GM21619 (cell line): ENCODE results near the gene COL4A2.
A peak's percentile ranks its signal among the peaks of the same experiment; 100 is the strongest.
"Not testable (repeated sequence)": the region's sequence is repeated elsewhere in the genome, so short reads cannot be mapped to it uniquely, and the experiment has no call there.

Source experiments
- ATAC-seq: cut with Tn5 transposase; IDR thresholded peaks from one replicate; pipeline ENCODE4 v1.9.1; 2021; ENCODE audit not compliant: unreplicated experiment

COL4A2 gene

DNA sequence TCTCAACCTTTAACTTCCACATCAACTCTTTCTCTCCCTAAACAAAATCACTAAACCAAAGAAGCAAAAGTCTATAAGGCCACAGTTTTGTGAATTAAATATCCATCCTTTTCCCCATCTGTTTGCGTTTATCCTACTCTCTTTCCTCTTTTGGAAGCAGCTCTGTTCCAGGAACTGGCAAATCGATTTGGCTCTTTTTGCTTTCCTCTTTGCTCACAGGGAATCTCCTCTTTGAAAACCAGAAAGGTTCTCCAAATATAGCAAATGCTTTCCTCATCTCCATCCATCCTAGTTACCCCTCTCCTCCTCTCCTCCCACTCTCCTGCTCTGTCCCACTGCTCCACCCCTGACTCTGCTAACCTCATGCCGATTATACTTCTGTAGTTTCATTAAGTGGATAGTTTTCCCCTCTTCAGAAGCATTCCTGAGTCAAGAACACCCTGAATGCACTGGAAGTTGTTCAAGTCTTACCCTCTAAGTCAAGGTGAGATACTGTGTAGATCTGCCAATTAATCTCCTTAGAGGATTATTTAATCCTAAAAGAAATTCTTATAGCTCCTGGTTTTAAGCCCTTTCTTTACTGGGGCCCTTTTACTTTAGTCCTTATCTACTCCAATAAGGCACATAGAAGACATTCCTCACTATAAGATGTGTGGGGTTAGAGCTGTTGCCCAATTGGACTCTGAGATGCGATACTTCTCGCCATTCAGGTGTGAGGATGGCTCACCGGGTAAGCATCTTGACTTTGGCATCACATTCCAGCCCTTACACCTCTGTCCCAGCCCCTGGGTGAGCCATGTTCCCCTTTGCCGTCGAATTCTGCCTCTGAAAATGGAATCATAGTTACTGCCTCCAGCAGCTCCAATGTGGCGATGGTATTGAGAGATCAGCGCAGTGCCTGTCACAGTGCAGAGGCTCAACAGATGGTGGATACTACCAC, 67.6 kb downstream of the COL4A2 start:
- no peak for ATAC-seq

DNA sequence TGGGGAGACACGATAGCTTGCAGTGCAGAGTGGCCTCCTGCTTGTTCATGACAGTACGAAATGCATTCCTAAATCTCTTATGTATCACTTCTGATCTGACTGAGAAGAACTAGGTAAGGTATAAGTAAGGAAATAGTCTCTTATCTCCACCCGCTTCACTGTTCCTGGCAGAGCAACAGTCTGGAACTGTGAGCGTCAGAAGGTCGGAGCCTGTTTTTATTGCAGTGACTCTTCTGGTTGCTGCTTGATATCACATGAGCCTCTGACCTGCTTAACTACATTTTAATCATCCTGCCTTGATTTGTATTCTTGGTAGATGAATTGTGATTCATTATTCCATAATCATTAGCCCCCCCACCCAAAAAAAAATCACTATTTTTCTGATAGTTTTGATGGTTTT, 69.0 kb downstream of the COL4A2 start:
- ATAC-seq: no peak

DNA sequence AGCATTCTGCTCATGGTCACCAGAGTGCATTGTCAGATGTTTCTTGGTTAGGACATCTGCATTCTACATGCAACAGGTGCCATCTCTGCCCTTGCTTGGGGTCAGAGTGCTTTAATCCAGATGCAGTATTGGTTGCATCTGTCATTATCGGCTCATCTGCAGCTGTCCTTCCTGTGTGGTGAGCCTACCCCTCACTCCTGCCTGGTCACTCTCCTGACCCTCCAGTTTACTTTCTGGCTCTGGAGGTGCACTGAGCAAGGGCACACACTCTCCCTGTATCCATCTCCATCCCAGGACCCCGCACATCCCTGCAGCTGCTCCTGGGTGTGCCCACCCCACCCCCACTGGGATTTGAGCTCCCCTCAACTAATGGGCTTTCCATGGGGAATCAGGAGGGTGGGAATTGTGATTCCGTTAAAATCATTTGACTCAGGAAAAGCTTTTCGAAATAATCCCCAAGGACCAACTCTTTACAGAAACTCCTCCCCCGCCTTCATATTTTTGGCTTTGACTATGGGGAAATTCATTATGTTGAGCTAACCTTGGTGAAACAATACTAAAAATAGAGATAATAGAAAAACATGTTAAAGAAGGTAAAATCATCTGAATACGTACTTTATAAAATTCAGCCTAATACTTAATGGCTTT, 70.2 kb downstream of the COL4A2 start:
- no peak for ATAC-seq

DNA sequence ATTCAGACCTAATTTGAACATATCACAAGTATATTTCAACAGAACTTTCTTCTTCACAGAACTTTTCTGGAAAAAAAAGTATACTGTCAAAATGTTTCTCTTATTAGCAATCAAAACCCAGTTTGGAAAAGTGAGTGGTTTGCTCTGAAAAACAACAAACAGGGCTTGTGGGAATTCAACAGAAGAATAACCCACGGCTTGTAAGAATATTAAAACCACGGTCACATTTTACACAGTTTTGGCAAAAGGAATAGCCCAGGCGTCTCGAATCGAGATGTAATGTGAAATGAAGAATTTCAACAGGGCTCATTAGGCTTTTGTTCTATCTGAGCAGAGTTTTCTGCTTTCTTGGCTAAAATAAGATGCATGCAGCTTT, 70.7 kb downstream of the COL4A2 start:
- ATAC-seq: no peak

DNA sequence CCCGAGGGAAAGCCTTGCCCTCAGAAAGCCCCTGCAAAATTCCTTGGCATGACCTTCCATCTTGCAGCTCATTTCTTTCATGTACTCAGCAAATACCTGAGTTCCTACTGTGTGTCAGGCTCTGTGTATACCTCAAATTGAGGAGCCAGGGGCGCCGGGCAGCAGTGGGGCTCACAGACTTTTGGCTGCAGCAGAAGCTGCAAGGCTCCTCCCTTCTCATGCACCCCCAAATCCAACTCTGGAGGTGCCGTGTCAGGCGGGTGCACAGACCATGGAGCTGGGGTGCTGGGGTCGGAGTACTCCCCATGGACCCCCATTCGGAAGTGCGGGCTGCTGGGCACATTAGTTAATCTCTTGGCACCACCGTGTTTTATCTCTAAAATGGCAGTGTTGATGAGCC, 72.3 kb downstream of the COL4A2 start:
- ATAC-seq: no peak

DNA sequence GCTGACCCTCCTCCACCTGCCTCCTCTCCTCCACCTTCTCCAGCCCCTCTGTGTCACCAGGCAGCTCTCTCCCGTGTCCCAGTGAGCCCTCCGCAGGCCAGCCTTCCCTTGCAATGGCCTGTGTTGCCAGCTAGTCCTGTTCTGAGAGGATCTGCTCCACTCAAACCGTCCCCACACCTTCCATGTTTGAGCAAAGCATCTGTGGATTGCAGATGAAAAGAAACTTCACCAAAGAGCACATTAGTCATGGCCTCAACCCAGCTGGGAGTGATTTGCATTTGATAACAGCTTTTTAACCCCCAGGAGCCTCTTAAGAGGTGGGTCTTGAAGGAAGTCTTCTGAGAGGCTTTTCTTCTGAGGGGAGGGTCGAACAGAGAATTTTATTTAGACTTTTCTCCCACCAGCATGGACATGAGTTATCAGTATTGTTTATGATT, 72.8 kb downstream of the COL4A2 start:
- no peak for ATAC-seq

DNA sequence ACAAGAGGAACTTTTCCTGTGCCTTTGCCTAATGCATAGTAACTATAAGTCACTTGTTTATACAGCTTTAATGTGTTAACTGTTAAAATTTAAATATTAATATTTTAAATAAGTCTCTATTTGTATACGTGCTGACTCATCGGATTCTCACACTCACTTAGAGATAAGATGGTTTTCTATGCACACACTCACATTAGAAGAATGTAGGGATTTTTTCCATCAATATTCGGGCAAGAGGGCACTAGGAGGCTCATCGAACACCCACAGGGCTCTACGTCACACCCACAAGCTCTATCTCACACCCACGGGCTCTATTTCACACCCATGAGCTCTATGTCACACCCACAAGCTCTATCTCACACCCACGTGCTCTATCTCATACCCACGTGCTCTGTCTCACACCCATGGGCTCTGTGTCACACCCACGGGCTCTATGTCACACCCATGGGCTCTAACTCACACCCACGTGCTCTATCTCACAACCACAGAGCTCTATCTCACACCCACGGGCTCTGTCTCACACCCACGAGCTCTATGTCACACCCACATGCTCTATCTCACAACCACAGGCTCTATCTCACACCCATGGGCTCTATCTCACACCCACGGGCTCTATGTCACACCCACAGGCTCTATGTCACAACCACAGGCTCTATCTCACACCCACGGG, 73.4 kb downstream of the COL4A2 start:
- ATAC-seq: no peak

DNA sequence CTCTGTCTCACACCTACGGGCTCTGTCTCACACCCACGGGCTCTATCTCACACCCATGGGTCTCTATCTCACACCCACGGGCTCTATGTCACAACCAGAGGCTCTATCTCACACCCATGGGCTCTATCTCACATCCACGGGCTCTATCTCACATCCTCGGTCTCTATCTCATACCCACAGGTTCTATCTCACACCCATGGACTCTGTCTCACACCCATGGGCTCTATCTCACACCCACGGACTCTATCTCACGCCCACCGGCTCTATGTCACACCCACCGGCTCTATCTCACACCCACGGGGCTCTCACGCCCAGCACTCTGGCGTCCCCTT, 73.9 kb downstream of the COL4A2 start:
- no peak for ATAC-seq

DNA sequence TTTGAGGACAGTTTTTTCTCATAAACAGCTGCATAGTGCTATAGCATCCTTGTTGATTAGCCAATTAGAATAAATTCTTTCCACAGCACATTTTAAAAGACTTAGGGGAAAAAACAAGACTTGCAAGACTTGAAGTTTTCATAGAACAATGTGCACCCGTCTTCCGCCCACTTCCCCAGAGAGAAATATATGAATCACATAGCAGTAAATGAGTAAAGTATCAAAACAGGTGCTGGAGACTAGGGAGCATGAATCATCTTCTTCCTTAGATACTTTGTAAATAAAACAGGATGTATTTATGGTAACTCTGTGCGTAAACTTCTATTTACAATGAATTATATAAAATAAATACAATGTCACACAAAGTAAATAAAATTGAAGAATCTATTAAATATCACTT, 75.1 kb downstream of the COL4A2 start:
- ATAC-seq: no peak

DNA sequence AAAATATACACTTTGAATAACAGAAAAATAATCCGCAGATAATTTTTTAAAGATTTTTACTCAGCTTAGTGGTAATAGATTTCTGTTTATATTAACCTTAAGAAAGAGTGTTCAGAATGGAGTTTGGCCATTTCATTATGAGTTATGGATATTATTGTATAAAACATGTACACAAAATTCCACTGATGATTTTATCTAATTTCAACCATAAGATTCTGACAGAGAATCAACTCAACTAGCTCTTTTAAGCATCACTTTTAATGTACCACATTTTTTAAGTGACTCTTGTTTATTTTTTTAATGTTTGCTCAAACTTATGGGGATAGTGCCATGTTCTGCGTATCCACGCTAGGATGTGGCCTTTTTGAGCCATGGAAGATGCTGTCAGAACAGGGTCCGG, 75.7 kb downstream of the COL4A2 start:
- ATAC-seq: no peak

DNA sequence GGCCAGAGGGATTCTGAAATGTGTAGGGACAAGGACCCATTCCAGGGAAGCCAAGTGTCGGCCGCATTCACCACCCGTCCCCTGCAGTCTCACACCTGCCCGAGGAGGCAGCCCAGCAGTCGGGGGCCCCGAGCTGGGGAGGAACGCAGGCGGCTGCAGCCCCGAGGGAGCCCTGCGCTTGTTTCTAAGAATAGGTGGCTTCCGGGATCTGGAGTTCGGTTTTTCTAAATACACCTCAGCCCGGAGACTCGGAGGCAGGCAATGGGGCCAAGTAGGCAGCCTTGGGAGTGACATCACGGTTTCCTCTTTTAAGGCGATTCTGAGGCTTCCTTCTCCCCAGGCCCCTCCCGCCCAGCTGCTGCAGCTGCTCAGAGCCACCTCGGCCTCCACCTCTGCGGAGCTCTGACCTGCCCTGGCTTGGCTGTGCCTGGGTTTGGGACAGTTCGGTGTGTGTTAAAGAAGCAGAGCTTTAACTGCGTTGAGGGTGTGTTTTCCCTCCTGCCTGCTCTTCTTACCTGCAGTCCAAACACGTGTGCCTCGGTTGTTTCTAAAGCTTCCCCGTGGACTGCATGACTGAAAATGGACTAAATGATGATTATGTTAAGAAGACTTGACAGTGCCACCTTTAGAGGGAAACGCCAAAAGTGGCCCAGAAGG, 80.5 kb downstream of the COL4A2 start:
- ATAC-seq: peak; percentile 94

DNA sequence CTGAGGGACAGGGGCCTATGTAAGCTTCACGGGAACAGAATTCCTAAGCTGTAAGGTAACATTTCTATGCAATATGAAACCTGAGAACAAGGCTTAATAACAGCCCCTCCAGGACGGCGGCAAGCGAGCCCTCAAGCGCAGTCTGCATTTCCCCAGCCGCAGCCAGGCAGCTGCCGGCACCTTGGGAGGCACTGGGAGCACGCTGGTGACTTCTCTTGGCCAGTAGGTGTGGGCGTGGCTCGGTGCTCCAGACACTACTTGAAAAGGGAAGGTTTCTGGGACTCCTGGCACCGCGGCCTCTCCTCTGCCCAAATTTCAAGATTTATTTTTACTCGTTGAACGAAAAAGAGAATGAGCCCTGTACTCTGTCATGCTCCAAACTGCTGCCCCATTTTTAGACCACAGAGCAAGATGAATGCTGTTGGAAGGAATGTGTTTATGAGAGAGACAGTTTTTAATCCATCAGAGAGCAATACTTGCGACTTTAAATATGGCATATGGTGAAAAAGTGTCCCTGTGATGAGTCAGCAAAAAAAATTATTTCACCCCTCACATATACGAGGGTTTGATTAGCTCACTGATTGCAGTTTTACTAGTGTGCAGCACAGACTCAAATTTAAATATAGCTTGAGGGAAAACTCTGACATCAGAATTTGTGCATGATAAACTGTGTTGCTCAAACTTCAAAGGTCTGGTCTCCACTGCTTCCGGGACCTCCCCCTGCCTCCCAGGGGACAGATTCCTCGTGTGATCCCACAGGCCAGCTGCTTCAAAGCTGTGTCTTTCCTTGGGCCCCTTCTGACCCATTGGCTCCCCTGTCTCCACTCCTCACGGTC, 81.2 kb downstream of the COL4A2 start:
- no peak for ATAC-seq

DNA sequence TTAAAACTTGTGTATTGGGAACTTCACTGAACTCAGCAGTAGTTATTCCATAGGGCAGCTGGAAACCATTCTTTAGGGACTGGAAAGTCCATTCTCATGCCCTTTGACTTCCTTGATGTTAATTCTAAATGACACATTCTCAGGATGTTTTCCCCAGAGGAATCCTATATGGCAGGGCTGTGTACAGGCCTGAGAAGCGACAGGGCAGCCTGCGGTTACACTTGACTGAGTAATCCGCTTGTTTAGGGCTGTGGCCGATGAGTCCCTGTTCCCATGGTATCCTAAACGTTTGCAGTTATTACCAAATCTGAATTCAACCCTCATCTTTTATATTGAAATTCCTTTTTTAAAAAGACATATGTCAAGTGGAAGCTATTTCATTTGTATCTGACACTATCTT, 83.5 kb downstream of the COL4A2 start:
- ATAC-seq: no peak

DNA sequence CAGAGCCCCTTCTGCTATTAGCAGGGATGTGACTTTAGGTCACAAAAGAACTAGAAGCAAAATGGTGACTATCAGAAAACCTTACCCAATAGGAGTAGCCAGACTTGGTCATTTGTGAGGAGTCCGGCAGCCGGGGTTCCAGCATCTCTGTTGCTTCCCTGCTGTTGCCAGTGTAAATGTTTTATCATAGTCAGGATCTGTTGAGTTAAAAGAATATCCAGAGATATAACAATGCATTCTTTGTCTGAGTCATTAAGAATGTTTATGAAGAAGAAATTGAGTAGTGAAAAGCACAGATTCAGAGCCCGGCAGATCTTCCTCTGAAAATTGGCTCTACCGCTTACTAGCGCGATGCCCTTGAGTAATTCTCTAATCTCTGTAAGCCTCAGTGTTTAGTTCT, 84.2 kb downstream of the COL4A2 start:
- no peak for ATAC-seq

DNA sequence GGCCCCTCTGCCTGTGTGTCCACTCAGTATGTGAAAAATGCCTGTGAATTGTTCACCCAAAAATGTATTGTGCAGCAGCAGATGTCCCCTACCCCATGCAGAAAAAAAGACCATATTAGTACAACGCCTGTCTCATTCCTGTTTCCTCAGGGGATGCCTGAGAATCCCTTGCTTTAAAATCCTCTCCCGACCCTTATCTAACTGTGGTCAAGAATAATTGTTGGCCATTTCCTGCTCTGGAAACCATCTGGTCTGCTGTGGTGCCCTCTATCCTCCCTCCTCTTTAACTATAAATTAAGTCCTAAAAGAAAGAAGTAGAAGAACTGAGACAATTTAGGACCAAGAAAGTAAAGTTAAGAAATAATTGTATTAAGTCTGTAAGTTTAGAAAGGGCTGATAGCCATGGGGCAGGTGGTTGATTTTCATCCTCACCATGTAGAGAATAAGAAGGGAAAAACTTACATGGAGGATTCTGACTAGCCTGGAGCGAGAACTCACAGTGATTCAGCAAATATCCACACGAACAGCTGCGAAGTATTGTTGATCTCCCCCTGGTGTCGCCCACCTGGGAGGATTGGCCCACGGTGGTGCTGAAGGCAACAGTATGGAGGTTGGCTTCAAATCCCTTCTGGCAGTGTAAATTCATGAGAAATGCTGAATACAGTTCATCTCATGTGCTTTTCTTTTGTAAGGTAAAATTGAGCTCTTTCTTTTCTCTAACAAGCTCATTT, 85.6 kb downstream of the COL4A2 start:
- no peak for ATAC-seq

DNA sequence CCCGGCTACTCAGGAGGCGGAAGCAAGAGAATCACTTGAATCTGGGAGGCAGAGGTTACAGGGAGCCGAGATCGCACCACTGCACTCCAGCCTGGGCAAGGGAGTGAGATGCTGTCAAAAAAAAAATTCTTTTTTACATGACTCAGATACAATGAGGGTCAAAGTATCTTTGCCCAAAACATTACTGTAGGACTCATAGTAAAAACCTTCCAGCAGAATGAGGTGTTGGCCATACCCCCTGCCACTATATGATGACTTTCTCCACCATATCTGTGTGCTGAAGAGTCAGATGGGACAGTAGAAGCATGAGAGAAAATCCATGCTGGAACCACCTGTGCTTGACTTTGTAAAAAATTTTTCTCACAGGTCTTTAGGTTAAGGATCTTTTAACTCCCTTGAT, 86.7 kb downstream of the COL4A2 start:
- ATAC-seq: no peak

DNA sequence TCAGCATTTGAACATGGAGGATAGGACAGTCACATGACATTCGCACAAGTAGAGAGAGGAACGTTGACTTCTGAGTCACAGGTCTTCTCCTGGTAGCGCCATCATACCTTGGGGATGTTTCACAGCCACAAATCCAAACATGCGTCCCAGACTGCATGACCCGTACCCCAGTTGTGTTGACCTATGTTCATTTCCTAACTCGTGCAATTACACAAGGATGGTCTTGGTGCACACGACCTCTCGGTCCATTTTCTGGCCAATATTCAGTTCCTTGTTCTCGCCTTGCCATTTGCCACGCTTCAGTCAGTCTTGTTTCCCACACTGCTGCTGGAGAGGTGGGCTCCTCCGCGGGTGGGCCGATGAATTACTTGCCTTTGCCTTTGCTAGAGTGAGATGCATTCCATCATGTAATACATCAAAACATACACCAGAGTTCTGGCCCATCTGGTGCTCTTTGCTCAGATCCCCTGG, 87.3 kb downstream of the COL4A2 start:
- ATAC-seq: no peak

DNA sequence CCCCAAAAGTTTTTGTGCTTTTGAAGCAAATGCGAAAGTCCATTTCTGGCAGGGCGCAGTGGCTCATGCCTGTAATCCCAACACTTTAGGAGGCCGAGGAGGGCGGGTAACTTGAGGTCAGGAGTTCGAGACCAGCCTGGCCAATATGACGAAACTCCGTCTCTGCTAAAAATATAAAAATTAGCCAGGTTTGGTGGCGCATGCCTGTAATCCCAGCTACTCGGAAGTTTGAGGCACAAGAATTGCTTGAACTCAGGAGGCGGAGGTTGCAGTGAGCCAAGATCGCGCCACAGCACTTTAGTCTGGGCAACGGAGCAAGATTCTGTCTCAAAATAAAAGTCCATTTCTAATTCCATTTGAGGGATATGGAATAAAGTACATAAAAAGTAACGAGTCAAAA, 88.5 kb downstream of the COL4A2 start:
- ATAC-seq: not testable (repeated sequence)

DNA sequence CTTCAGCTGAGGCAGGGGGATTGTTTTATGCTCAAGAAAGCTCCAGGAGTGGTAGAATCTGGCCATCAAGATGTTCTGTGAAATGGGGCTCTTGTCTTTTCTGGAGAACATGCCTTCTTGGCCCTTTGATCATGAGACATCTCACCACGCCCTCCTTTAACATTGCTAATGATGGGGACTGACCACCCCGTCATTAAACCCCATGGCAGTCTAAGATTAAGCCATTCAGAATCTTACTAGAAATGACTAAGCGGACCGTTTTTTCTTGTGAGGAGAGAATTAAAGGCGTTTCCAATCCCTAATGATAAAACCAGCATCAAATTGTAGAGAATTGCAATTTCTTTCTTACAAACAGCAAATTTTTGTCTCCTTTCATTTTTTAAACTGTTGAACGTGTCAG, 89.4 kb downstream of the COL4A2 start:
- no peak for ATAC-seq

DNA sequence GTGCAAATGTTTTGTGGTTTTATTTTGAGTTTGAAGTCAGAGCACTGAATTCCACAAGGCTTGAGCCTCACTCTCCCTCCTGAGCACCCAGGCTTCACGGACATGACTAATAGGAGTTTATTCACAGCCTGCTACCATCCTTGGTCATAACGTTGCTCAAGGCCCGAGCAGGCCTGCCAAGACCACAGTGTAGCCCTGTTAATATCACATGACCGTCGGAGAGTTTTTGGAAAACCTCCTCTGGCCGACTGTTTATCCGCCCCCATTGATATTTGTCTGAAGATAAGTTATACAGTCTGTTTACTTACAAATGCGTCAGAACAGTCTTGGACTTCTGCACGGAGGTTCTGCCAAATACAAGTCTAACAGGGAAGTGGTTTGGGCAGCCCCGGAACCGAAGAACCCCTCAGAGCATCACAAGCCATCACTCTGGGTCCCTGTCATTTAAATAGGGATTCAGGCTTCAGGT, 89.9 kb downstream of the COL4A2 start:
- no peak for ATAC-seq
